Stimulated activated CD8-positive, alpha-beta memory T cell treated with anti-CD3 and anti-CD28 coated beads, Interleukin-7, amount 100 ng/mL, for 24 hours (primary cell): ENCODE results near the gene PITPNB.

Experiments used
- DNase-seq: peaks from one replicate; pipeline ENCODE4 v3.0.0-alpha.2; 2020; ENCODE audit warnings: low read depth

The PITPNB gene

DNA sequence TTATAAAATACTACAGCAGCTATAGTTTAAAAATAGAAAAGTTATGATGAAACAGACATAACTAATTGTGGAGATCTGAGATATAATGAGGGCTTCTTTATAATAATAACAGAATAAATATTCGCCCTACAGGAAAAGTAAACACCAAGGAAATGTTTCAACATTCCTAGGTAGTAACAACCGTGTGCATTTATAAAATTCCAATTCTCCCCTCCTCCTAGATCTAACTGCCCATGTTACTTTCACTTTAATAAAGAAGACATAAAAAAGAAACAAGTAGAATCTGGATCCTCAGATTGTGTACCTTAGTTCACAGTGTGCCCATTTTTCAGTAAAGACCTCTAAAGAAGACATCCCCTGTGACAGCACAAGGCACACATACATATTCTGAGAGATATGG, 59.7 kb downstream of the PITPNB start:
- no peak for DNase-seq

DNA sequence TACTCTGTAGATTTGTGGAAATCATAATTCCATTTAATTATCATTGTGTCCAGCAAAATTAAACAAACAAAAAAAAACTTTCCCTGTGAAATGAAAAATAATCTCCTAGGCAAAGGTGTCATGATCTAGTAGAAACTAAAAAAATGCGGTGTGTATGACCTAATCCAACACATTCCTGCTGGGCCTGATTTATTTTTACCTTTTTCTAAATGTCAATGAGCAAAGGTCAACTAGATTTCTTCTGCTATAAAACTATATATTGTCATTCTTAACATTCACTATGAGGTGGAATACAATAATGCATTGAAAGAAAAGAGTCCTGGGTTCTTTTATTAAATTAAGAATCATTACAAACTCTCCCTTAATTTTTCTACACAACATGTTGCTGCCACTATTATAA, 60.4 kb downstream of the PITPNB start:
- no peak for DNase-seq

DNA sequence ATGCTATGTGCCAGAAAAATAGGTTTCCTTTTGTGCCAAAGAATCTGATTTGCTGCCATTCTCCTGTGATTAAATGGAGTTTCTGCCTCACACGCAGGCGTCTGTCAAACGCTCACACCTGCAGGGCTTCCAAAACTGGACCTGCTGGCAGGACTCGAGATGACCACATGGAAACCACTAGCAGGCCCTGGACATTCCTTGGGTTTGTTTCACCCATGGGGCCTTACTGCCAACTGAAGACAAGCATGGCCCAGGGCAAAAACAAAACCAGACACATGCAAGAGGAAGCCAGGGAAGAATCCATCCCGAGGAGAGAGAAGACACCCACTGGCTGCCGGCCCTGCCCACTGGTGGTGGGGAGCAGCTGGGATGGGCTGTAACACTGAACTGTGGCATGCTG, 61.6 kb downstream of the PITPNB start:
- DNase-seq: no peak

DNA sequence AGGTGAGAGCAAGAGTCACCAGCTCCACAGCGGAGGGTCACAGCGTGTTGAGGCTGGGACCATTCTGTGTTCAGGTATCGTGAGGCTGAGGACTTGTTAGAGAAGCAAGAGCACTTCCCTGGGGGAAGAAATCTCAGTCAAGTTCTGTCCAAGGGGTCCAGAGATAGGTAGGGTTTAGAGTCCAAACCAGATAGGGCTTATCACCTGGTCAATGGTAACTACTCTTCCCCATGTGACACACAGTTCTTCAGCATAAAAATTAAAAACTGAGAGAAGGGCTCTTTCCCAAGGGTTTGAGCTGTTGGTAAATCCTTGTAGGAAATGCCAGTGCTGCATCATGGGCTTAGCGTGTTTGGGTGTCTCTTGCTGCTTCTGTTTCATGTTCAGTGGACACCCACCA, 62.7 kb downstream of the PITPNB start:
- DNase-seq: no peak

DNA sequence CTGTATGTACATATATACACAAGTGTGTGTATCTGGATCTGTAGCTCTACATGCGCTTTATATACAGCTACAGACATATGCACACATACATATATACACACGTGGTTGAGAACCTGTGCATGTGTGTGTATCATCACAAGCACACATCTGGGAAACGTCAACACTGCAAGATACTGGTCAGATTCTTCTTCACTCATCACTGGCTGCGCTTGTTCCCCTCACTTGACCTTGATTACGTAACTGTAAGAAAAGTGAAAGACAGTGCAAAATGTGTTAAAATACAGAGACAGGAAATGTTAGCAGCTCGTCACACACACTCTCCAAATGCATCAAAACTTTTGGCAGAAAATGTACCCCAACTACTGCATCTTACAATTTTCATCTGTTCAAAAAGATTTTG, 65.6 kb downstream of the PITPNB start:
- no peak for DNase-seq

DNA sequence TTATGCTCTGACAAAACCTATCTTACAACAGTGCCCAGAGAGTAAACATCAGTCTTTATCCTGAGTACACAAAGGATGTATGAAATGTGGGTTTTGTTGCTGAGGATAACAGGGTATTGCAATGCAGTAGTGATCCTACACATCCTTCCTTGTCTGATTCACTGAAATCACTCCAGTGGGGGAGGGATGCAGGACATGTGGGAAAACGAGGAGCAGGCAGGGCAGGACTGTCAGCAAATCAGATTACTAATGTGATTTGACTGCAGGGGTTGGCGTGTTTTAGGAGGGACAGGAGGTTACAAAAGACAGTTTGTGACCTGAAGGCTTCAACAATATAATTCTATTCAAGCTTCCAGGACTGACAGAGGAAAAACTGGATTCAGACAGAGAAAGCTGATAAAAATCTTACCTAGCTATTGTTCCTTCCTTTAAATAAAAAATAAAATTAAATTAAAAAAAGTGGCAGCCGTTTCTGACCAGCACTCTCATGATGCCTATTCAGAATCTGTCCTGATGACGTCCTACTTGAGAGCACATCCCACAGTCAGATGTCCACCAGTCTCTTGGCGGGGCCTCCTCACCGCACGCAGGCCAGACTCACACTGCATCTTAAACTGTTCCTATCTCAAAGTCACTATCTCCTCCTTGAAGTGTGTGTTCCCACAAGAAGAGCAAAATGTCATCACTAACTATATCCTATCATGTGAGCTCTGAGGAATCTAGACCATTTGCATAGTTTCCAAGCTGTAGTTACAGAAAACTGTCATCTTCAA, 66.9 kb downstream of the PITPNB start:
- DNase-seq: no peak

DNA sequence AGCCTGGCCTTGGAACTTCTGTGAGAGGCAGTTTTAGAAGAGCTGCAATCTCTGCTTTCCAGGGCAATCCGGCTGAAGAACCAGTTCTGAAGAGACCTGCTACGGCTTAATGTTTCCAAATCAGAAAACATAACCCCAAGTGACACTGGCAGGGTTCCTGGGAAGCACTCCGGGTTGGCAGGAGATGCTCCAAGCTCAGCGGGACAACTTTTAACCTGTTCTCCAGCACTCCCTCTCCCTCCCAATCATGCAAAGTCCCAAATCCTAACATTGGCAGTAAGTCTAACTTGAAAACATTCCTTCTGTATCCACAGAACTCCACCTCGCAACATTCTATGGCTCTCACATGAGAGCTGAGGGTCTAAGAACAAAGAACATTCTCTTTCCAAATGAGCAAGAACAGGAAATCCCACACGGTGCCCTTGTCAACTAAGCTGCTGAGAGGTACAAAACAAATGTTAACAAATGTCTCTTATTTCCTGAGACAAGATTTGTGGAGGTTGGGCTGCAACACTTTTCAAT, 69.0 kb downstream of the PITPNB start:
- DNase-seq: no peak

DNA sequence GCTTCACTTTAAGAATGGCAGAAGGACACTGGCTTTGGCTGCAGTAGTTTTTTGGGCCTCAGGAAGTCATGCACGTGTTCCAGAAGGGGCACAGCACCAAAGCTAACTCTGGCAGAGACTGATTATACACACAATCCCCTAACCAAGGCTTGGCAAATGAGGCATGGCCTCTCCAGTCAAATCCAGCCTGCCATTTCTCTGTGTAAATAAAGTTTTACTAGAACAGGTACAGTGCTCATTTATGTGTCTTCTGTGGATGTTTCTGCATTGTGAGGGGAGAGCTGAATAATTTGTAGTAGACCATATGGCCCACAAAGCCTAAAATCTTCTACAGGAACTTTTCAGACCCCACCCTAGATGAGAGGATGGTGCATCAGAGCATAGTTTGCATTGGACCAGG, 71.1 kb downstream of the PITPNB start:
- DNase-seq: no peak

DNA sequence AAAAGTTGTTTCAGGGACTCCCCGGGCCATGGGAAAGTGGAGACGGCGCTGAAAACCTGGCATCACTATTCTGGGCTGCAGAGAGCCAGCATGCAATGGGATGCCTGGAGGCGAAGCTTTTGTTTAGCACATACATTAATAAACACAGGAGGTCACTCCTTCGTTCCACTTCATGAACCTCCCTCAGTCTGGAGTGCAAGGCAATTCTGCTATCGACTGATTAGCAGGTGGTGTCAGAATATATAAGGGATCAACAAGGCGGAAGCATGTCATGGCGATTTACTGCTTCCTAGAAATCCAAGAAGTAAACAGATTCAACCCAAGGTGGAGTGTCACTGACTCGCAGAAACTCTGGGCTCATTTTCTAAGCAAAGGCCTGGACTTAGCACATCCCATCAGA, 72.1 kb downstream of the PITPNB start:
- DNase-seq: no peak

DNA sequence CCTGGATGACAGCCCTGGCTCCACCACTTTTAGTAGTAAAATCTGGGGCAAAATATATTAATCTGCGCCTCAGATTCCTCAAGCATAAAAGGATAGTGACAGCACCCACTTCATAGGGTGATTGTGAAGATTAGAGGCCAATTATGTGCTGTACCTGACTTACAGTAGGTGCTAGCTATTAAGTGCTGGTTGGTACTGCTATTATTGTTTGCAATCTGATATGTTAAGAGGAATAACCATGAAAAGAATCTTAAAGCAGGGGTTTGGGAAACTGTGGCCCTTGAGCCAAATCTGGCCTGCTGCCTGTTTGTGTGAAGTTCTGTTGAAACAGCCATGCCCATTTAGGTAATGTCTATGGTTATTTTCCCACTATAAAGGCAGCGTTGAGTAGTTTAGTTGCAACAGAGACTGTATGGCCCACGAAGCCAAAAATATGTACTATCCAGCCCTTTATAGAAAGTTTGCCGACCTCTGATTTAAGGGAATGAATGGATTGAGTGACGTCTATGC, 72.8 kb downstream of the PITPNB start:
- no peak for DNase-seq

DNA sequence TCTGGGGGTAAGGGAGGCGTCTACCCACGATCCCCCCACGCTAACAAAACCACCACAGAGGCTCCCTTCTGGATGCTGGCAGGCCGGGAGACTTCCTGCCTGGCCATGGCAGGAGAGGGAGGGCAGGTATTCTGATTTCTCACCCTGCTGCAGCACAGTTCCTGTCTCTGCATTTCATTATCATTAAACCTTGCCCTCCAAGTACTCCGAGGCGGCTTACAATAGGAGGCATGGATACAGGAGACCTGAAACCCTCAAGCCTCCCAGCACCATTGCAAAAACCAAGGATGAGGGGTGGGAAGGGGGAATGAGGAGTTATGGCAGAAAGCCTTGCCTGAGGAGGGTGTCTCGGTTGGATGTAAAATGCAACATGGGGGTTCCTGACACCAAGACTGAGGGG, 73.4 kb downstream of the PITPNB start:
- DNase-seq: no peak

DNA sequence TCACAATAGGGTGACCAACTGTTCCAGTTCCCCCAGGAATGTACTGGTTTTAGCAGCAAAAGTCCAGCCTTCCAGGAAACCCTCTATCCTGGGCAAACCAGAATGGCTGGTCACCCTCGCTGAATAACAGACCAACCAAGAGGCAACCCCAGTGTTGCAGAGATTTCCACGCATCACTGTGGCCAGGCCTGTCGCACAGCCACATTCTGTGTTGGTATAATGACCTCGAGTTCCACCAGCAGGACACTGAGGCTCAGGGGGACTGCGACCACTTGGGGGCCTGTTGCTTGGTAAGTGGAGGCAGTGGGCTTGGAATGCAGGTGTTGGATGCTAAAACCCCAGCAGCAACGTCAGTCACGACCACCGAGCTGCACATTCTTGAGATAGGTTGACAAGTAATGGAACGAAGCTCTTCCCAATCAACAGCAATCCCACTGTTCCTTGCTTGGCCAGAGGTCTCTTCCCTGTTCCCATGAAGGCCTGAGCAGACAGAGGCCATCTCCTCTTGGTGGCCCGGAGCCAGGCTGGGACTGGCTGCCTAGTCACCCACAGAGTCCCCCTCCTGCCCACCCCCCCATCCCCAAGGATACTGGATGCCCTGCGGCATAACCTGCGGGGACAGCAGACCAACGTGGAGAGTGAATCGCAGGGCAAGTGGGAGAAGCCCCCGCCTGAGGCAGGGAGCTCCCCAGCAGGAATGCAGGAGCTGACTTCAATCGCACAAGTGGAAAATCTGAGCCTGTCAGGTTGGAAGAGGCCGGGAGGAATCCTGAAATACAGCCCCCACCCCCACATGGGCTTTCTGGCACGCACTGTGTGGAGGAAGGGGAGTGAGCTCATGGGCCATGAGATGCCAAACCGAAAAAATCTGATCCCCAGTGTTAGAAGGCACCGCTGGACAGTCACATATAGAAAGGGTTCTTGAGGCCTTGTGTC, 74.1 kb downstream of the PITPNB start:
- no peak for DNase-seq

DNA sequence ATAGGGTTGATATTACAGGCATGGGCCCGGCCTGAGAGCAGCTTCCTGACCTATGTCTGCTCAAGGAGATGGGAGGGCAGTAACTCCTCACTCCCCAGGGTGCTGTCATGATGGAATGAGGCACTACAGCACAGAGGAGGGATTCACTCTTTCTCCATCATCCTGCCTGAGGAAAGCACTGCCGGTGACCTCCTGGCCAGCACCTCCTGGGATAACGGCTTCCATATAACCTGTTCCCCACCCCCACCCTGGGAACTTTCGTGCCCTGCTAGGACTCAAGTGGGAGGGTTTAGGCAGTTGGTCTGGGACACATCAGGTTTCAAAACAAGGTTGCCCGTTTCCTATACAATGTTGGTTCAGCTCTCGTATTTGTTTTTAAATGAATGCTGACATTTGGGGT, 74.8 kb downstream of the PITPNB start:
- no peak for DNase-seq

DNA sequence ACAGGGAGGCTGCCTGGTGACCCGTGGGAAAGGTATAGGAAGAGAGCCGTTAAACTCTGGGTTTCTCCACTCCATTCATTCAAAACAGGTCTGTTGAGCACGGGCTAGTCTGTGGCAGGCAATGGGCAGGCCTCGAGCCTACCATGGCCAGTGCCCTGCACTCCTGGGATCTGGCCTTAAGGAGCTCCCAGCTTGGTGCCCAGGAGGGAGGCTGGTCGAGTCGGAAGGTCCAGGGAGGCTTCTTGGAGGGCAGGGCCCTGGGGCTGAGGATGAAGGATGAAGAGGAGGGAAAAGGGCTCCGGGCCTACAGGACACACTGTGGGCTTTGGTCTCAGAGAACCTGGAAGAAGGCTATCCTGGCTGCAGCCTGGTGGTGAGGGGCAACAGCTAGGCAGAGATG, 75.6 kb downstream of the PITPNB start:
- DNase-seq: no peak

DNA sequence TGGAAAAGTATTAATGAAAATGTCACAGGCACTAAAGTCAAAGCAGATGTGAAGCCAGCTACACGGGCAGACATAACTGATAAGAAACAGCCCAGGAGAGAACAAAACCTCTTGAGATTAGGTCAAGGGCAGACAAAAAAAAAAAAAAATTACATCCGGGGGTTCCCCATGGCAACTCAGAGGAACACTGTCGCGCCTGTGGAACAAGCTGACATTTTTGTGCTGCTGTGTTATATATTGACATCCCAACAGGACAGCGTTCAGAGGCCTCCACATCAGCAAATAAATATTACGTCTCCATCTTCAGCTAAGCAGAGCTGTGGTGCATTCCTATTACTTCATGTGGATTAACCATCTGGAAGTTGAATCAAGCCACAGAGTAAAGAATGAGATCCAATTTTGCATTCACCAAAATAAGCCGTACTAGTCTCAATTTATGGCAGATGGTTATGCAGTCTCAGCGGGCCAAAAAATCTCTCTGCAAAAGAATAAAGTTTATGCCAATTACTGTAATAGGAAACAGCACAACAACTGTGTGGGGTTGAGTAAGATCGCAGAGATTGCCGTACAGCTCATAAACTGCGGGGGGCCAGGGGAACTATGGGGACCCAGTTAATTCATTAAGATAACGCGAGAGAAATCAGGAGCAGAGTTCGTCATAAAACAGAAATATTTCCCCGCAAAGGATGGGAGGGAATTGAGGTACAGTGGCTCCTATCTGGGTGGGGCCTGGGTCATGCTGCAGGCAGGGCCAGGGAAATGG, 76.2 kb downstream of the PITPNB start:
- DNase-seq: no peak

DNA sequence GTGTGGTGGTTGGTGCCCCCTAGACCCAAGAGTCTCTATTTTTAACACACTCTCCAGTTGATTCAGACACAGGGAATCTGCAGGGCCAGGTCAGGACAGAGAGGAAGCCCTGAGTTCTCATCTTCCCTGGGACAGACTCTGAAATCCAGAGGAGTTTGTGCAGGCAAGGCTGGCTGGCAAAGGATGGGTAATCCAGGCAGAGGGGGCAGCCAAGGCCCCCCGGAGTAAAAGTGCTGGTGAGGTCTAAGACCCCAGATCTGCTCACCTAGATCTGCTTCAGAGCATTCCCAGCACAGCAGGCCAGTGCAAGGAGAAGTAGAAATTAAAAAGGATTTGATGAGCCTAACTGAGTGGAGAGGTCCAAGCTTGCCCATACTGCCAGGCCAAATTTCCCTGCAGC, 76.9 kb downstream of the PITPNB start:
- DNase-seq: no peak

DNA sequence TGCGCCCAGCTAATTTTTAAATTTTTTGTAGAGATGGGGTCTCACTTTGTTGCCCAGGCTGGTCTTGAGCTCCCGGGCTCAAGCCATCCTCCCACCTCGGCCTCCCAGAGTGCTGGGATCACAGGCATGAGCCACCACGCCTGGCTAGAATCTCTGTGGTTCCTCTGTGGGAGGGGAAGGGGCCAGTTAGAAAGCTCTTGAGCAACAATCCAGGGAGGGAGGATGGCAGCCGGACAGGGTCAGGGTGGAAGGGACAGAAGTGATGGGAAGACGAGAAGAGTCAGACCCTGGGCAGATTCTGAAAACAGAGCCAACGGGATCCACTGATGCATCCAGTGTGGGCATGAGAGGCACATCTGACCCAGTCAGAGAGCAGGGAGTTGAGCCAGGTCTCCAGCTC, 78.6 kb downstream of the PITPNB start:
- no peak for DNase-seq

DNA sequence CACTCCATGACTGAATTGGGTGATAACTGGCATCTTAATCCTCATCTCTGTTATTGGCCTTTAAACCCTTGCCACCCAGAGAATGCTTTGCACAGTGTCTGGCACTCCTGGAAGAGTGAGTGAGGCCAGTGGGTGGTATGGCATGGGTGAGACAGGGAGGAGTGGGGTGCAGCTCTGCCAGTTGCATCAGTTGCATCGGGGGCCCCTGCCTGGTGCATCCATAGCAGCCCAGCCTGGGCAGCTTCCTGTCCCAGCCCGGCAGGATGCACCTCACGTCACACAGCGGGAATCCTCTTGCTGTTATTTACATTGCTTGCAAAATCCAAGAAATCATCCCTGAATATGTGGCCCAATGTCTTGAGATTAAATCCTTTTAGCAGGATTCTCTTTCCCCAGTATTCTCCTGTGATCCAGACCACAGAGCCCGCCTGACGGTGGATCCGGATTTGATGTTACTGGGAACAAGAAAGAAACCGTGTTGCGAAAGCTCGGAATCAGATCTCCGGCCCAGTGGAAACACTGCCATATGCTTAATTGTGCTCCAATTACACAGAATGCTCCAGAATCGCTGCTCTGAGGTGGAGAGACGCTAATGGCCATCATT, 79.9 kb downstream of the PITPNB start:
- DNase-seq: no peak

DNA sequence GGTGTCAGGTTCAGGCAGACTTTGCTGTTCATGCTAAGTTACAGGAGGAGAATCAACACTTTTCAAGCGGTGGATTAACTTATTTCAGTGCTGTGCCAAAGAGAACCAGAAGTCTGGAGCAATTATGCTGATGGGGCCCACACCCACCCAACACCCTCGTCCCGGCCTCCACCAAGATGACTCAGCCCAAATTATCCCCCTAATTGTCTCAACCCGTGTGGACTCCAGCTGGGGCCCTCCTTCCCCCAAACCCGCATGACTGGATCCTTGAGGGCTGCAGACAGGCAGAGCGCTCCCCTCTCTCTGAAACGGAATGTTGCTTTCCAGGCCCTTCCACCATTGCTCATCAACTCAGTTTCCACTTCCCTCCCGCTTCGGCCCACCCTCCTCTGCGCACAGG, 82.9 kb downstream of the PITPNB start:
- DNase-seq: no peak

DNA sequence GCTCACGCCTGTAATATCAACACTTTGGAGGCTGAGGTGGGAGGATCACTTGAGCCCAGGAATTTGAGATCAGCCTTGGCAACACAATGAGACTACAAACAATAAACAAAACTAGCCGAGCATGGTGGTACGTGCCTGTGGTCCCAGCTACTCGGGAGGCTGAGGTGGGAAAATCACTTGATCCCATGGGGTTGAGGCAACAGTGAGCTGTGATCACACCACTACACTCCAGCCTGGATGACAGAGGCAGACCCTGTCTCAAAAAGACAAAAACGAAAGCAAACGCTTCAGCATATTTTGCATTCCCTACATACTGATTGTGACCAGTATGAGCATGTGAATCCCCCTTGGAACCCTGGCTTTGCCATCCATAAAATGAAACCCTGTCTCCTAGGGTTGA, 83.6 kb downstream of the PITPNB start:
- no peak for DNase-seq

DNA sequence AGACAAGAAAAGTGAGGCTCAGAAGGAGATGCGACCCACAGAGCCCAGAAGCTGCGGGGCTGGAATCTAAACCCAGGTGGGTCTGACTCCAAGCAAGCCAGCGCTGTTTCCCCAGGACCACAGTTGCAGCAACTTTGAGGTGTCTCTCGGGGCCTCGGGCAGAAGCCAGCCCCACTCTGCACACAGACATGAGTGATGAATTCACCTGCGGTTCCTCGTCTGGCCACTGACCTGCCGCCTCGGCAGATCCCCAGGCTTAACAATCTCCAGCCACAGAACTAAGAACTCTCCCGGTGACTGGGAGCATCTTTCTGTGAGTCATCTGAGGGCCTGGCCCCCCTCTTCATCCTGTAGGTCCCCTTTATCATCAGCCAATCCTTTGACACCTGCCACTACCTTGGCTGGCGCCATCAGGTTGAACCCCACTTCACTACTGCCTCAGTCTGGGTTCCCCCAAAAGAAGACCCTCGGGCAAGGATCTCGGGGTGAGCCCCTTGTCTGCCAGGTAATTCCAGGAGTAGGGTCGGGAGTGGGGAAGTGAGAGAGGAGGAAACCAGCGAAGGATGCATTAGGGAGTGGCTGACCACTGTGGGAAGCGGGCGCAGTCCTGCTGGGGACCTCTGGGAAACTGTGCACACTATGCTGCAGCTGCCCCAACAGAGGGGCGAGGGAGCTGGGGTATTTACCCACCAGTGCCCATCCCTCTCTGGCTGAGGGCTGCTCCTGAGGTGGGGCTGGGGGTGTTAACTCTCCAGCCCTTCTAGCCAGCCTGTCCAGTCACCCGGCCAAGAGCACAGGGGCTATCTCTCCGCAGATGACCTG, 84.5 kb downstream of the PITPNB start:
- no peak for DNase-seq
